Psoas muscle (tissue), 8 donors: ENCODE data around the gene NNT. TPM values are rescaled to one million over a fixed set of nuclear protein-coding genes. Genes with fewer than 3 reads are reported as not detected.

Source experiments
- ATAC-seq, 4 donors: fragments of 200-7000 bp; cut with Tn5 transposase; one replicate each; pipeline ENCODE4 v1.9.1; 2020; ENCODE audit warnings: moderate library complexity in 3 of 4, mild to moderate bottlenecking in 2 of 4
- DNase-seq, 2 donors: peaks; one replicate each; pipeline ENCODE4 v3.0.0-alpha.2; 2020
- H3K27ac ChIP-seq: fragments of 200-600 bp; one replicate; pipeline ENCODE4 v1.8.0; 2022
- H3K27me3 ChIP-seq, 3 donors: fragments of 200-600 bp in 1 of 3; one replicate each; pipeline versions ENCODE4 v1.6.1 to v1.8.0; 2013 to 2022; ENCODE audit warnings: low read length in 2 of 3, mild to moderate bottlenecking in 2 of 3, moderate library complexity in 1 of 3; ENCODE audit not compliant: insufficient read depth in 3 of 3
- H3K36me3 ChIP-seq, 2 donors: fragments of 200-600 bp in 1 of 2; one replicate each; pipeline versions ENCODE4 v1.6.1 to v1.8.0; 2013 to 2022; ENCODE audit warnings: low read depth in 1 of 2, mild to moderate bottlenecking in 1 of 2, moderate library complexity in 1 of 2; ENCODE audit not compliant: insufficient read depth in 1 of 2
- H3K4me1 ChIP-seq: fragments of 200-600 bp; one replicate; pipeline ENCODE4 v1.8.0; 2022
- H3K4me3 ChIP-seq: fragments of 200-600 bp; one replicate; pipeline ENCODE4 v1.8.0; 2022; ENCODE audit warnings: mild to moderate bottlenecking
- H3K9me3 ChIP-seq: fragments of 200-600 bp; one replicate; pipeline ENCODE4 v1.8.0; 2022
- CTCF ChIP-seq: fragments of 200-600 bp; IDR thresholded peaks from one replicate; pipeline ENCODE4 v1.8.0; 2022; ENCODE audit warnings: antibody characterized with exemption
- WGBS, 3 donors: extraction: QIAGEN DNeasy Blood & Tissue Kit; methylation state at CpG; one replicate each; pipeline versions ENCODE4 v1.1.6 to v1.1.7; 2013; 5-methylcytosine and 5-hydroxymethylcytosine counted together
- intact Hi-C, 2 donors: fragments of 100-400 bp; cut with DNase I; formaldehyde crosslinking; loops; one replicate each; pipeline versions ENCODE4 v1.11.0 to v1.14.2; 2022
- polyA plus RNA-seq, 3 donors: library from polyadenylated mRNA; stranded (reverse); fragments of 200-250 nt; gene quantifications; one replicate each; pipeline ENCODE4 v1.2.3, GENCODE V29; 2013
- total RNA-seq, 4 donors: library from RNA; stranded (reverse); fragmentation: NEBNext Ultra II Directional in 2 of 4; extraction: Animal tissue kit (Norgen Biotek cat#: 25700) in 2 of 4; gene quantifications; one replicate each; pipeline versions ENCODE4 v1.2.1 to v1.2.4, GENCODE V29; 2021 to 2023
- donor health status: healthy with polysubstance abuse.
- donor health status: DM: no; HTN: no; CAD: no; lungs with moderate emphysema.
- donor health status: Bipolar disorder and iron deficiency.
- donor health status: healthy.
- donor health status: DM: yes; HTN: yes; CAD: no.
- donor health status: DM: no; HTN: no; CAD: no.
- donor health status: DM: no; HTN: no; CAD: no.
- donor health status: DM: yes; HTN: yes; CAD: no.

NNT gene
- total and polyA plus RNA-seq, 7 donors: 108 to 442 (median 216) TPM

DNA sequence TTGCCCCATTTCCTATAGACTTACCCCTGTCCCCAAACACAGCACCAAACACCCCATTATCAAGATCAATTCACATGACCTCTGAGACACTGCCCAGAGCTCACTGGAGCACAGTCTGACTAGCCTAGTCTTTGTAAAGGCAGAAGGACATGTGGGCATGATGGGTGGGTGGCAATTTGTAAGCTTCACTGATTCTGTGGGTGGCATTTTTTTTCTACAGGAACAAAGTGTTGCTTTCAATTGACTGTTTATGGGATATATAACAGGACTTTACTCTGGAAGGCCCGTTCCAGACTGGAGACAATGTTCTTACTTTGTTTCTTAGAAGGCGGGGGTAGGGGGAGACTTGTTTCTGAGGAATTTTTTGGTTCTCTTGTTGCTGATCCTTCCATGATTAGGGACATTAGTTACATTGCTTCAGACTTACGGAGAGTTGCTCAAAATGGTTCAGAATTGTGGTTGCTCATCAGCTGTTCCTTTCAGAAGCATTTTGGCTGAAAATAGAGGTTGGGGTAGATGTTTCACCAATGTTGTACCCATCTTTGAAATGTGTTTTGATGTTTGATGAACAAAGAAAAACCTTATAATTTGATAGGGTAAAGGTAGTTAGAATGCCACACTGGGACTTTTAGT lies 20.2 kb downstream of the NNT start:
- no peaks in the 10 kb centered on the region for H3K9me3 ChIP-seq
- H3K36me3 ChIP-seq: peaks cover 3 to 55% of the 10 kb centered on the region in 2 donors
- no peak for TF ChIP-seq CTCF
- H3K4me1 ChIP-seq: peaks cover 21% of the 10 kb centered on the region
- no peak overlapping the region for H3K27ac ChIP-seq
- ATAC-seq (no peak), DNase-seq (no peak)
- WGBS, 3 donors: 86 to 94% (median 91%) methylated on average over 3 of the region's 3 CpGs
- H3K27me3 ChIP-seq: no peaks in the 10 kb centered on the region
- intact Hi-C loops: no loop called here
- H3K4me3 ChIP-seq: no peak overlapping the region

GRCh38 chr5:43627028-43627427 lies 24.0 kb downstream of the NNT start:
- WGBS, 3 donors: 42 to 59% (median 47%) methylated on average over 2 of the region's 2 CpGs
- Histone ChIP-seq H3K27ac (no peak overlapping the region), H3K36me3 (peaks cover 4 to 57% of the 10 kb centered on the region in 2 donors), H3K4me1 (peaks cover 11% of the 10 kb centered on the region), H3K4me3 (no peak overlapping the region), H3K27me3 (no peaks in the 10 kb centered on the region), H3K9me3 (no peaks in the 10 kb centered on the region)
- TF ChIP-seq CTCF: peak; percentile 35
- peak in 3 of 4 donors; percentile 89 to 90 (median 89) for ATAC-seq
- intact Hi-C loops: no loop called here
- peak; percentile 38 to 60 for DNase-seq

GRCh38 chr5:43631182-43631910 lies 28.4 kb downstream of the NNT start:
- WGBS, 3 donors: 39 to 47% (median 46%) methylated on average over 5 of the region's 5 CpGs
- peak overlapping the region; percentile 72 for H3K27ac ChIP-seq
- ATAC-seq: peak; percentile 86 to 95 (median 88)
- intact Hi-C loops: loop anchor here in 1 of 2 donors (10.0 kb wide), 1 partner anchor 1143 kb away; no protein-coding TSS in a partner anchor
- DNase-seq: peak; percentile 47 to 66
- no peaks in the 10 kb centered on the region for H3K27me3 ChIP-seq
- peaks cover 45% of the 10 kb centered on the region for H3K4me1 ChIP-seq
- no peaks in the 10 kb centered on the region for H3K9me3 ChIP-seq
- H3K36me3 ChIP-seq: peaks cover 4 to 36% of the 10 kb centered on the region in 2 donors
- H3K4me3 ChIP-seq: no peak overlapping the region
- TF ChIP-seq CTCF: peak; percentile 76

GRCh38 chr5:43634621-43635020 lies 31.6 kb downstream of the NNT start:
- H3K4me3 ChIP-seq: no peak overlapping the region
- WGBS, 3 donors: 65 to 84% (median 68%) methylated on average over 2 of the region's 2 CpGs
- DNase-seq (no peak), ATAC-seq (no peak)
- no peaks in the 10 kb centered on the region for H3K27me3 ChIP-seq
- peaks cover 2 to 18% of the 10 kb centered on the region in 2 donors for H3K36me3 ChIP-seq
- intact Hi-C loops: loop anchor here in 1 of 2 donors (10.0 kb wide), 1 partner anchor 1140 kb away; no protein-coding TSS in a partner anchor
- no peak overlapping the region for H3K27ac ChIP-seq
- H3K9me3 ChIP-seq: no peaks in the 10 kb centered on the region
- TF ChIP-seq CTCF: no peak
- H3K4me1 ChIP-seq: peaks cover 68% of the 10 kb centered on the region
